ENCODE results near the gene PCCA. TPM values are rescaled to one million over a fixed set of nuclear protein-coding genes. Genes with fewer than 3 reads are reported as not detected.

Gene PCCA
- total and polyA plus RNA-seq, 2 donors (not counting 1 experiment from before 2014, with no cell fraction given): 4.8 to 17.4 TPM

DNA sequence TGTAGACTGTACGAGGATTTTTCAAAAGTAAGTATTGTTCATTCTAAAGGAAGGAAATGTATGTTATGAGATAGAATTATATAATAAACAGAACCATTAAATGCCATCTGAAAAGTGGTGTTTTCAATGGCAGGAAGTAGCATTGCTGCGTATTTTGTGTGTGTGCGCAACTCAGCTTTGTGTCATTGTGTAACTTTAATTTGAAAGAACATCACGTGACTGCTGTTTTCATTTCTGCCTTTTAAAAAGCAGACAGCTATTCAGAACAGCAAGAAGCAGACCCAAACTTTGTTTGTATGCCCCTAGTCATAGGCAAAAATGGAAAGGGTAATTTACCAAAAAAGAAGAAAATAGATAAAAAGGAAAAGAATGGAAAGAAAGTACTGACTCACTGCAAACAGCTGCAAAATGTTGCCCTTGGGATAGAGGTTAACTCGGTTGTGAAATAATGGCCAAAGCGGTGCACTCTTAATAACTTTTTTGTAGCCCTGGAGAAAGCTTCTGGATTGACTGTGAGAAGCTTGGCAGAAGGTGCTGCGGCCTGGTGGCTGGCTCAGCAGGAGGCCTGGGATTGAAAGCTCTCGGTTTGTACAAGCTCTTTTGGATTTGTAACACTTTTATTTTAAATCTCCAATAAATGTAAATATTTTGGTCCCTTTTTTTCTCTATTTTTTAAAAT is 402.4 kb downstream of the PCCA start:
- no peaks in the 10 kb centered on the region for H3K9me3 ChIP-seq (ENCODE audit: control extremely low read depth in 1 of 3, control insufficient read depth in 2 of 3, insufficient read depth in 1 of 3, low read length in 2 of 3)
- H3K27ac Mint-ChIP-seq: no peak overlapping the region
- DNase-seq: no peak
- H3K27me3 ChIP-seq (replicated peaks in 1 of 4; ENCODE audit: control extremely low read depth in 1 of 4, control insufficient read depth in 3 of 4, insufficient read depth in 4 of 4, low read length in 3 of 4): no peaks in the 10 kb centered on the region
- H3K9me3 Mint-ChIP-seq (ENCODE audit: insufficient read depth): no peaks in the 10 kb centered on the region
- no peaks in the 10 kb centered on the region for H3K4me1 Mint-ChIP-seq
- CTCF ChIA-PET: no interaction called here
- H3K9ac ChIP-seq (ENCODE audit: low read length): no peak overlapping the region
- H3K4me3 ChIP-seq (ENCODE audit: control extremely low read depth in 1 of 5, extremely low read depth in 1 of 5, insufficient read depth in 1 of 5, low read depth in 2 of 5, low read length in 4 of 5): no peak overlapping the region
- no peak for ATAC-seq (ENCODE audit: low read depth)
- no peak overlapping the region for H3K27ac ChIP-seq (ENCODE audit: low read length in 2 of 2)
- no peak overlapping the region for H3K4me3 Mint-ChIP-seq
- H3K79me2 ChIP-seq (ENCODE audit: control insufficient read depth, insufficient read depth, low read length): no peaks in the 10 kb centered on the region
- no peaks in the 10 kb centered on the region for H4K20me1 ChIP-seq (ENCODE audit: control insufficient read depth, insufficient read depth, low read length, poor library complexity, severe bottlenecking)
- H3K36me3 ChIP-seq (replicated peaks in 1 of 2; ENCODE audit: control extremely low read depth in 1 of 2, control insufficient read depth in 1 of 2, extremely low read depth in 1 of 2, insufficient read depth in 2 of 2, low read length in 1 of 2): no peaks in the 10 kb centered on the region
- intact Hi-C loops (cut with micrococcal nuclease): no loop called here
- WGBS (ENCODE audit: insufficient coverage): 85% methylated on average over 4 of the region's 8 CpGs
- H3K4me1 ChIP-seq (ENCODE audit: control insufficient read depth in 2 of 2, insufficient read depth in 2 of 2, low read length in 2 of 2): no peaks in the 10 kb centered on the region
- H3K4me2 ChIP-seq (replicated peaks; ENCODE audit: low read depth, low read length, poor library complexity, severe bottlenecking): no peak overlapping the region
- no peaks in the 10 kb centered on the region for H3K27me3 Mint-ChIP-seq
- TF ChIP-seq CTCF (IDR thresholded peaks at IDR 0.05): no peak
- no peak for TF ChIP-seq EZH2 (IDR thresholded peaks at IDR 0.05; ENCODE audit: borderline replicate concordance, insufficient read depth, low read depth, low read length, poor library complexity, severe bottlenecking)
- H2AFZ ChIP-seq (ENCODE audit: insufficient read depth, low read depth, low read length, poor library complexity, severe bottlenecking): no peak overlapping the region
- POLR2A ChIA-PET: no interaction called here

GRCh38 chr13:100493418-100493817 is 404.5 kb downstream of the PCCA start:
- Histone ChIP-seq H3K4me3 (ENCODE audit: control extremely low read depth in 1 of 5, extremely low read depth in 1 of 5, insufficient read depth in 1 of 5, low read depth in 2 of 5, low read length in 4 of 5) (no peak overlapping the region), H2AFZ (ENCODE audit: insufficient read depth, low read depth, low read length, poor library complexity, severe bottlenecking) (no peak overlapping the region), H3K4me1 (ENCODE audit: control insufficient read depth in 2 of 2, insufficient read depth in 2 of 2, low read length in 2 of 2) (no peaks in the 10 kb centered on the region), H4K20me1 (ENCODE audit: control insufficient read depth, insufficient read depth, low read length, poor library complexity, severe bottlenecking) (no peaks in the 10 kb centered on the region), H3K4me2 (replicated peaks; ENCODE audit: low read depth, low read length, poor library complexity, severe bottlenecking) (no peak overlapping the region), H3K79me2 (ENCODE audit: control insufficient read depth, insufficient read depth, low read length) (no peaks in the 10 kb centered on the region), H3K9me3 (ENCODE audit: control extremely low read depth in 1 of 3, control insufficient read depth in 2 of 3, insufficient read depth in 1 of 3, low read length in 2 of 3) (no peaks in the 10 kb centered on the region), H3K9ac (ENCODE audit: low read length) (no peak overlapping the region), H3K27ac (ENCODE audit: low read length in 2 of 2) (no peak overlapping the region), H3K27me3 (replicated peaks in 1 of 4; ENCODE audit: control extremely low read depth in 1 of 4, control insufficient read depth in 3 of 4, insufficient read depth in 4 of 4, low read length in 3 of 4) (no peaks in the 10 kb centered on the region), H3K36me3 (replicated peaks in 1 of 2; ENCODE audit: control extremely low read depth in 1 of 2, control insufficient read depth in 1 of 2, extremely low read depth in 1 of 2, insufficient read depth in 2 of 2, low read length in 1 of 2) (no peaks in the 10 kb centered on the region)
- H3K4me3 Mint-ChIP-seq: no peak overlapping the region
- TF ChIP-seq CTCF (IDR thresholded peaks at IDR 0.05): no peak
- TF ChIP-seq EZH2 (IDR thresholded peaks at IDR 0.05; ENCODE audit: borderline replicate concordance, insufficient read depth, low read depth, low read length, poor library complexity, severe bottlenecking): no peak
- H3K27me3 Mint-ChIP-seq: no peaks in the 10 kb centered on the region
- ChIA-PET POLR2A (no interaction called here), CTCF (no interaction called here)
- WGBS (ENCODE audit: insufficient coverage): 98% methylated on average over 7 of the region's 7 CpGs
- H3K9me3 Mint-ChIP-seq (ENCODE audit: insufficient read depth): no peaks in the 10 kb centered on the region
- intact Hi-C loops (cut with micrococcal nuclease): no loop called here
- H3K4me1 Mint-ChIP-seq: no peaks in the 10 kb centered on the region
- DNase-seq (no peak), ATAC-seq (ENCODE audit: low read depth) (no peak)
- H3K27ac Mint-ChIP-seq: no peak overlapping the region
